HepG2 (cell line): ENCODE measurements around the gene PIP5KL1. TPM values are rescaled to one million over a fixed set of nuclear protein-coding genes. Genes with fewer than 3 reads are reported as not detected.

Source experiments
- ARNT2 ChIP-seq: sonication (generic); formaldehyde crosslinking; IDR thresholded peaks from 2 replicates; pipeline ENCODE4 v1.8.0; 2022; ENCODE audit warnings: mild to moderate bottlenecking, low read depth, missing genetic modification reagents, moderate library complexity
- MED1 ChIP-seq: sonication (generic); formaldehyde crosslinking; IDR thresholded peaks from 2 replicates; pipeline ENCODE4 v1.4.0; 2020; ENCODE audit warnings: missing genetic modification reagents
- MEIS1 ChIP-seq: sonication (generic); formaldehyde crosslinking; IDR thresholded peaks from 2 replicates; pipeline ENCODE4 v1.9.0; 2021; ENCODE audit warnings: mild to moderate bottlenecking, missing genetic modification reagents, moderate library complexity, borderline replicate concordance
- PATZ1 ChIP-seq: sonication (generic); formaldehyde crosslinking; IDR thresholded peaks from 2 replicates; pipeline ENCODE4 v1.4.0; 2020; ENCODE audit warnings: missing genetic modification reagents
- POLR2A ChIP-seq, 2 experiments: IDR thresholded peaks; 2 replicates each; pipeline ENCODE4 v1.6.1; 2011; ENCODE audit warnings: low read depth in 2 of 2, low read length in 2 of 2, mild to moderate bottlenecking in 1 of 2, moderate library complexity in 1 of 2; ENCODE audit not compliant: insufficient read depth in 1 of 2
- RARG ChIP-seq: sonication (generic); formaldehyde crosslinking; IDR thresholded peaks from 2 replicates; pipeline ENCODE4 v1.4.0; 2020; ENCODE audit warnings: low read depth, mild to moderate bottlenecking, missing genetic modification reagents
- TAF1 ChIP-seq: sonication (generic); formaldehyde crosslinking; IDR thresholded peaks from 2 replicates; pipeline ENCODE4 v1.4.0; 2020; ENCODE audit warnings: missing genetic modification reagents
- TBX2 ChIP-seq: sonication (generic); formaldehyde crosslinking; IDR thresholded peaks from 2 replicates; pipeline ENCODE4 v1.5.0; 2020; ENCODE audit warnings: missing genetic modification reagents, mild to moderate bottlenecking, borderline replicate concordance
- TEAD2 ChIP-seq: sonication (generic); formaldehyde crosslinking; IDR thresholded peaks from 2 replicates; pipeline ENCODE4 v1.9.0; 2021; ENCODE audit warnings: missing genetic modification reagents
- ZGPAT ChIP-seq: IDR thresholded peaks from 2 replicates; pipeline ENCODE4 v1.6.1; 2016; ENCODE audit warnings: mild to moderate bottlenecking
- ZKSCAN8 ChIP-seq: IDR thresholded peaks from 2 replicates; pipeline ENCODE4 v1.6.1; 2016; ENCODE audit warnings: borderline replicate concordance, missing genetic modification reagents, missing compliant biosample characterization
- ZNF142 ChIP-seq: sonication (generic); formaldehyde crosslinking; IDR thresholded peaks from 2 replicates; pipeline ENCODE4 v1.4.0; 2020; ENCODE audit warnings: missing genetic modification reagents
- ZNF232 ChIP-seq: sonication (generic); formaldehyde crosslinking; IDR thresholded peaks from 2 replicates; pipeline ENCODE4 v1.4.0; 2020; ENCODE audit warnings: missing genetic modification reagents, borderline replicate concordance
- ZNF275 ChIP-seq: sonication (generic); formaldehyde crosslinking; IDR thresholded peaks from 2 replicates; pipeline ENCODE4 v1.8.0; 2022; ENCODE audit warnings: missing genetic modification reagents, mild to moderate bottlenecking, inconsistent platforms, borderline replicate concordance
- ZNF792 ChIP-seq: IDR thresholded peaks from 2 replicates; pipeline ENCODE4 v1.6.1; 2016
- polyA plus RNA-seq, 8 experiments: library from polyadenylated mRNA; depleted of rRNA in 3 of 8; stranded (reverse) in 7 of 8; unstranded in 1 of 8; fragments of >200 nt; fragmentation: Illumina TruSeq in 4 of 8; extraction: Trizol in 4 of 8; gene quantifications; 2 replicates each; pipeline versions ENCODE4 v1.2.1 to v1.2.3, GENCODE V29; 2011 to 2016; ENCODE audit warnings: low read depth in 4 of 8, missing spikeins in 1 of 8, mixed read lengths in 1 of 8; ENCODE audit not compliant: insufficient read depth in 1 of 8
- total RNA-seq, 5 experiments: library from RNA; depleted of rRNA; stranded (reverse); fragments of >200 nt; fragmentation: Illumina TruSeq; extraction: Trizol; gene quantifications; 2 replicates each; pipeline ENCODE4 v1.2.3, GENCODE V29; 2016; ENCODE audit warnings: low read depth in 1 of 5
- TF ChIP-seq, protein P1 (sequence below): sonication (generic); formaldehyde crosslinking; IDR thresholded peaks from 2 replicates; pipeline ENCODE4 v1.5.0; 2020; ENCODE audit warnings: missing genetic modification reagents, mild to moderate bottlenecking, borderline replicate concordance
- TF ChIP-seq, protein P2 (sequence below): sonication (generic); formaldehyde crosslinking; IDR thresholded peaks from 2 replicates; pipeline ENCODE4 v1.4.0; 2020; ENCODE audit warnings: missing genetic modification reagents, low read depth, mild to moderate bottlenecking, borderline replicate concordance

The PIP5KL1 gene
- total and polyA plus RNA-seq, 2 of the 13 experiments (the other 11 are each of a cell fraction or from before 2014, with no cell fraction given), result 0.20 to 0.49 TPM

DNA sequence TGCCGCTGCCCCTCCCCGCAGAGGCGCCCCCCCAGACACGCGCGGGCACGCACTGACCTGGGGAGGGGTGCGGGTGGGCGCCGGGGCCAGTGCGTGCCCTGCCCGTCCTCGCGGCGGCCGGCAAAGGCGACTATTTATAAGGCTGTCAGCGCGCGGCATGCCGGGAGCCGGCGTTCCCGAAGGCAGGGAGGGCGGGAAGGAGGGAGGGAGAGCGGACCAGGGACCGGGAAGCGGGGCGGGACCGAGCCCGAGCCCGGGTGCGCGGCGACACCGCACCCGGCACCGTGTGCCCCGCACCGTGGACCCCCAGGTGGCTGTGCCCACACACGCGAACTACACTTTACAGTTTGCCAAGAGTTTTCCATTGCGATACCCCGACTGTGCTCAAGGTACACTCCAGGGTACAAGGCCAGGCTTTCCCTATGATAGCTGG is 53.0 kb downstream of the PIP5KL1 start, which contains the start of gene AK1 (continued):
- TF ChIP-seq RARG (no peak), POLR2A (IDR thresholded peaks at IDR 0.05; ENCODE audit: insufficient read depth in 1 of 2, low read depth in 2 of 2, low read length in 2 of 2) (peak in 1 of 2 experiments; percentile 62; a peak in 2 of 4 replicates), MED1 (no peak), ARNT2 (CRISPR knock-in tag) (0 out of 2 replicates have a peak, but pooled peaks have one; percentile 31), ZGPAT (CRISPR knock-in tag) (no peak), TBX2 (0 out of 2 replicates have a peak, but pooled peaks have one; percentile 2), ZKSCAN8 (CRISPR knock-in tag) (no peak), PATZ1 (peak; percentile 61), ZNF275 (CRISPR knock-in tag) (peak; percentile 59; the same call in 1 of the 2 replicates), TAF1 (peak; percentile 37; the same call in 1 of the 2 replicates), MEIS1 (CRISPR knock-in tag) (peak; percentile 29; the same call in 1 of the 2 replicates), ZNF142 (CRISPR knock-in tag) (no peak), ZNF792 (CRISPR knock-in tag) (no peak), ZNF232 (CRISPR knock-in tag) (no peak), TEAD2 (CRISPR knock-in tag) (no peak)
- TF ChIP-seq, protein P1, sequence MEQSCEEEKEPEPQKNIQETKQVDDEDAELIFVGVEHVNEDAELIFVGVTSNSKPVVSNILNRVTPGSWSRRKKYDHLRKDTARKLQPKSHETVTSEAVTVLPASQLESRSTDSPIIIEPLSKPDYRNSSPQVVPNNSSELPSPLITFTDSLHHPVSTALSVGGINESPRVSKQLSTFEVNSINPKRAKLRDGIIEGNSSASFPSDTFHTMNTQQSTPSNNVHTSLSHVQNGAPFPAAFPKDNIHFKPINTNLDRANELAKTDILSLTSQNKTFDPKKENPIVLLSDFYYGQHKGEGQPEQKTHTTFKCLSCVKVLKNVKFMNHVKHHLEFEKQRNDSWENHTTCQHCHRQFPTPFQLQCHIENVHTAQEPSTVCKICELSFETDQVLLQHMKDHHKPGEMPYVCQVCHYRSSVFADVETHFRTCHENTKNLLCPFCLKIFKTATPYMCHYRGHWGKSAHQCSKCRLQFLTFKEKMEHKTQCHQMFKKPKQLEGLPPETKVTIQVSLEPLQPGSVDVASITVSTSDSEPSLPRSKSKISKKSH (CRISPR knock-in tag), result no peak
- TF ChIP-seq, protein P2, sequence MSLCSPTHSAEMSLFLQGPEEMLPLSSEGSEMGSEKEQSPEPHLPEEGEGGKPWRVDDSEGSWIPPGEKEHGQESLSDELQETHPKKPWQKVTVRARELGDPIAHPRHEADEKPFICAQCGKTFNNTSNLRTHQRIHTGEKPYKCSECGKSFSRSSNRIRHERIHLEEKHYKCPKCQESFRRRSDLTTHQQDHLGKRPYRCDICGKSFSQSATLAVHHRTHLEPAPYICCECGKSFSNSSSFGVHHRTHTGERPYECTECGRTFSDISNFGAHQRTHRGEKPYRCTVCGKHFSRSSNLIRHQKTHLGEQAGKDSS, result peak; percentile 35; the same call in 1 of the 2 replicates
